C1 segment of cervical spinal cord (tissue), 14 donors: ENCODE measurements around the gene SPAG16.
"Not testable (repeated sequence)": the region's sequence is repeated elsewhere in the genome, so short reads cannot be mapped to it uniquely, and the experiment has no call there.

Experiments
- DNase-seq, 14 donors: peaks; one replicate each; lab custom pipeline; 2025; lab: John Stamatoyannopoulos, UW

SPAG16 gene

GRCh38 chr2:213545481-213545880 lies 261.2 kb downstream of the SPAG16 start:
- DNase-seq, result no peak

- DNase-seq, result no peak
Observed at GRCh38 chr2:213545964-213546475, 261.8 kb downstream of the SPAG16 start.

DNA sequence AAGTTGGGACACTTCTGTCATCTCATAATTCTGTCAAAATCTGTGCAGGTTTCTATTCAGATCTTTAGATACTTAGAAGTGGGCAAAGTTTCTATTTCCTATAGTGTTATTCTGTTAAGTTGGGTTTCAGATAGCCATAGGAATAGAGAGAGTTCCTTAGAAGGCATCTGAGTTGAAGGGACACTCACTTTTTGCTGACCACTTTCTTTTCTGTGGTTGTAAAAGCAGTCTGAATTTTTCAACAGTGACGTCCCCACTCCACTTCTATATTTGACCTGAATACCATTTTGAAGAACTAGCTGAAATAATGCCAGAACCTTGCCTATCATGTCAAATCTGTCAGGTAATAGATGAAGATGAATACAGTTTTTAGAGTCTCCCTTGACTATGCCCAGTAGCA lies 267.3 kb downstream of the SPAG16 start:
- no peak for DNase-seq

- no peak for DNase-seq
Observed at GRCh38 chr2:213559053-213559452, 274.8 kb downstream of the SPAG16 start.

DNA sequence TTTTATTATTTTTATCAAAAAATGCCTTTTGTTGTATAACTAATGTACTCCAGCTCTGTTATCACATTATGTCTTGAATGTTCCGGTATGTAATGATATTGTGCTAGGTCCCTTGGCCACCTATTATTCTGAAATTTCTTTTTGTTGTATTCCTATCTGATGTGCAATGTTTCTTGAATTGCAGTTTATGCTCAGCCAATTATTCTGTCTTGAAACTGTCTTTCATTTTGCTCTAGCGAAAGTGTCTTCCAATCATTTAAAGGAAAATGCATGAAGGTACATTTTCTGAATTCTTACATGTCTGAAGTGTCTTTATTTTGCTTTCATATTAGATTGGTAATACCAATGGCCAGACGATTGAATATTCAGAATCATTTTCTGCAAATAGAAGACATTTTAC lies 277.5 kb downstream of the SPAG16 start:
- no peak for DNase-seq

- DNase-seq, result no peak
Observed at GRCh38 chr2:213562539-213563180, 278.4 kb downstream of the SPAG16 start.

DNA sequence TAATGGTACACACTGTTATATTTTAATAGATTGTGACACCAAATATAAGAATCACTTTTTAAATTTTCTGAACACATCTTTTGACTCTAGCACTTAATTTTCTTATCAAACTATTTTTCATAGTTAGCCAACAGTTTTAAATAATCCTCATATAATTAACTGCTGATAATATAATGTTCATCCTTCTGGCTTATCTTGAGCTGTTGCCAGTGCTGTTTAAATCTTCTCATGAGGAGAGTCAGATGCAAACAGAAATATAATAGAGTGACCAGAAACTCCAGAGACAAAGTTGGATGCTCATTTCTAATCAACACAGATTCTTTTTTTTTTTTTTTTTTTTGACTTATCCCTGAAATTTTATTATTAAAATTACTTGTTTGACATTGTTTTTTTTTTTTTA lies 282.6 kb downstream of the SPAG16 start:
- DNase-seq, result no peak

DNA sequence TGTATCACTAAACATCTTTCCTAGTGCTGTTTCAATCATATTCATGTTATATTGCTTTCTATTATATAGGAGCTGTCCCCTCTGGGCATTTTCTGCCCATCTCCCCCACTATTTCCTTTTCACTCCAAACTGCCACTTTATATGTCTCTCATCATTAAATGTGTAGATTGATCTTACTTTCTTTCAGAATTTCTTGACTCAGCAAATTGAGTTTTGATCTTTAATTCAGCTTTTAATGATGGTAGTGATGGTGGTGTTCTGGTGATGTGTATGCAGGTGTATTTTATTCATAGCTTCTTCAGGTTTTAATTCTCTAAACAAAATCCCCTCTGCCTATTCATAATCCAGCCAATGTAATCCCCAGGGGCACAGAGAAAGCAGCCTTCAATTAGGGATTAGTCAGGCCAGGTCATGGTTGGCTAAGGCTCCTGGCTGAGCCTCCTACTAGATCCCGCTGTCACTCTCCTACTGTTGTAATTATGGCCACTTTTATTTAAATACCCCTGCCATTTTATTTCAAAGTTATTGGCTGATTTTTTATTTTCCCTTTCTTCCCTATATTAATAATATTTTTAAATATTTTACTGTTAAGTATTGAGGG lies 325.4 kb downstream of the SPAG16 start:
- DNase-seq, result no peak

DNA sequence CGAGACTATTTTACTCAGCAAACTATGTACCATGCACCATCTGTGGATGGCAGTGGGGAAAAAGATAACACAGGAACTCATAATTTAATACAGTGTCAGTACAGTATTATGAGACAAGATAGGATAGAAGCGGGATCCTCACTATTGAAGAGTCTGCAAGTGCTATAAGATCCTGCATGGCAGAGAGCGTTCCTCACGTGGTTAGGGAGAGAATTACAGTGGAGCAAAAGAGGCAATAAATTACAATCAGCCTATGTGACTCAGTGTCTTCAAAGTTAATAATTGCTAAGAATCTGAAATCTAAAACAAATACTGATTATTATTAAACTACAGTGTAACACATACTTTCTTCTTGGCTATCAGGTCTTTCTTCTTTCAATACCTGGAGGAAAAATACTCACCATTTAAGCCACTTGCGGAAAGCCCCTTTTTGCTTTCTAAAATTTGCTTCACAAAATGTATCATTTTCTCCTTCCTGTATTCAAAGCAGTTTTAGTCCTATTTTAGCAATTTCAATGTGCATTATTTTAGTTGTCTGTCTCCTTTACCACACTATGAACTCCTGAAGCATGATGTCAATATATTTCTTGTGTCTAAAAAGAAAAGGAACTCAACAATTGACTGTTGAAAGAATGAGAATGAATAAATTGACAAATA lies 342.9 kb downstream of the SPAG16 start:
- no peak for DNase-seq

DNA sequence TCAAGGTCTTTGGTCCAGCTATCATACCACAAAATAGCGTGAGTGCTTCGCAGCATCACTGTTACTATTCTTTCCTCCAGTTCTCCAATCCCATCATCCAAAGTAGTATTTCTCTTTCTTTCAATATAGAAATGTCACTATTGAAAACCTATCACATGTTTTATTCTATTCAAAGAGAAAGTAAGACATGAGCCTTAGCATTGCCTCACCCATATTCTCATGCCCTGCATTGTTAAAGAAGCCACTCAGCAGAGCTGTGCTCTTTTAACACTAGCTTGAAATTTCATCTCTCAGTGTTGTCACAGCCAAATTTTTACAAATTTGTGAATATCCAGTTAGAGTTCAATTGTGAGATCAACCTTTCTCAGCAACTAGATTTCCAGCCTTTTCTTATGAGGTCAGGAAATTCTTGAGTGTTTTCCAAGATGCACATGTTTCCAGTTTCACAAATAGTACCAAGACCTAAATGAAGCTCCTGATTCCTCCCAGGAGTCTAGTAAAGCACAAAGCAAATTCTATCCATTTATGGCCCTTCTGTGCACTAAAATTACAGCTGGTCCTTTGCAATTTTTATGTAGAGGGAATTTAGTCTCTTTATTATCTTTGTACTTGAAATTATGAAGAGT lies 343.7 kb downstream of the SPAG16 start:
- no peak for DNase-seq

- DNase-seq, result no peak
Observed at GRCh38 chr2:213640738-213641425, 356.6 kb downstream of the SPAG16 start.

GRCh38 chr2:213644926-213645325 lies 360.7 kb downstream of the SPAG16 start:
- no peak for DNase-seq

DNA sequence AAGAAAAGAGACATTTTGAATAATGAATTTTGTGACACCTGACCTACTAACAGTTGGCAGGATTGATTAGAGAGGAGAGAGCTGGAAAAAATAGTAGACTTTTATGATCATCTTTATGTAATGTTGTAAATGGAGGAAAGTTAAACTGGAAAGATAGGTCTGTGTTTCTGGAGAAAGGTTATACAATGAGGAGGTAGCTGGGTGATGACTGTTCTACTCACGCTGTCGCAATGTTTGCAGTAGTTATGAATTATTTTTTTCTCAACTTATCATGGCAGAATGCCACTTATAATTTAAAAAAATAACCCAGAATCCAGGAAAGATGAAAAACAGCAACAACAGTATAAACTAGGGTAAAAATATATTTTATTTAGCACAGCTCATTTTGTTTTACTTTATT lies 364.9 kb downstream of the SPAG16 start:
- DNase-seq, result no peak

- no peak for DNase-seq
Observed at GRCh38 chr2:213664817-213665216, 380.6 kb downstream of the SPAG16 start.

DNA sequence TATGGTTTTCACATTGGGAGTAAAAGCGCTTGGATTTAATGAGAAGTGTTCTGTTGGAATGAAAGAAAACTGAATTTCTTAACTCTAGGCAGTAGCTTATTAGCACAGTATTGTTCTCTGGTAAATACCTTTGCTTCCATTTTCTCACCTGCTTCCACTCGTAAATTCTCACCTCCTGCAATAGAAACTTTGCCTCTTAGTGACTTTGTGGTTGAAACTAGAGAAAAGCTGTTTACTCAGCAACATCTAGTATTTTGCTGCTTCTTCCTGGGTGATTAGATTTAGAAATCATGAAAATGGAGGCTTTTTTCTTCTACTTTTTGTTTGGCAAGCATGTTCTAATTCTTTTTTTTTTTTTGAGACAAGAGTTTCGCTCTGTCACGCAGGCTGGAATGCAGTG lies 385.4 kb downstream of the SPAG16 start:
- no peak for DNase-seq

GRCh38 chr2:213678437-213679218 lies 394.4 kb downstream of the SPAG16 start:
- no peak for DNase-seq

DNA sequence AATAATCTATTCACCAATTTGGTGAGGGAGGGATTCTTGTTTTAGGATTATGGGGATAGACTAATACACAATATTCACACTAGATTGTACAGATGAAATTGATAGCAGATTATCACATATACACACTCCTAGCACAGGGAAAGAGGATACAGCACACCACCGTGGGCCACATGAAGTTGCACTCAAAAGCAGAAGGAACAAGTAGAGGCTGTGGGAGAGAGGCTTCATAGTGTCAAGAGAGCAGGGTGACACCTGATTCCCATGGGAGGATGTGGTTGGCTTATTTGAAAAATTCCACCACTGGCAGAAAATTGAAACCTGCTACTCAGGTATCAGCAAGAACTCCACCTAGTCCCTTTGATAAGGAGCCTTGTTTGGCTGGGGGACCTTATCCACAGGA lies 395.6 kb downstream of the SPAG16 start:
- DNase-seq, result no peak

DNA sequence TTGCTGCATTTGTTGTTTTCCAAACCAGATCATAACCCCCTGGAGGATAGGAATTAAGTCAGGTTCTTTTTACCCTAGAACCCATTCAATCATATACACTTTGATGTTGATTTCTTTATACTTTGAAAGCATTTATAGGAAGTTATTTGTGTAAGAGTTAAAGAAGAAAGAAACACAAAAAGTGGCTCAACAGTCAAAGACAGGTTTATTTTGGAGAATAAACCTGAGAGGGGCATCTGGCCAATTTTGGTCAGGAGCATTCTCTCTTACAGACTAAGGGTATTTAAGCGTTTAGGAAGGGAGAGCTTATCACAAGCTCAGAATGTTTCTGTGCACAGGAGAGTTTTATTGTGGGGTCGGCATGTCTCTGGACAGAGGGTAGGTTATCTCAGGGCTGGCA lies 398.0 kb downstream of the SPAG16 start:
- DNase-seq, result no peak

DNA sequence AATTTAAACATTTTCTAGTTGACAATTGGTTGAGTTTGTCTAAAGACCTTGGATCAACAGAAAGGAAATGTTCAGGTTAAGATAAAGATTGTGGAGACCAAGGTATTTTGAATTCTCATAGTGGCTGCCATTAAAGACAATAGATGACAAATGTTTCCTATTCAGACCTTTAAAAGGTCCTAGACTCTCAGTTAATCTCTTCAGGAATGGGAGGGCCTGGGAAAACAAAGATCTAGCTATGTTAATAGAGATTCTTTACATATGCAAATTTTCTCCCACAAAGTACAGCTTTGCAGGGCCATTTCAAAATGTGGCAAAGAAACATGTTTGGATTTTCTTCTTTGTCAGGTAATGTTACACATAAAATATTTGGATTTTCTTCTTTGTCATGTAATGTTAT lies 403.9 kb downstream of the SPAG16 start:
- DNase-seq, result no peak

DNA sequence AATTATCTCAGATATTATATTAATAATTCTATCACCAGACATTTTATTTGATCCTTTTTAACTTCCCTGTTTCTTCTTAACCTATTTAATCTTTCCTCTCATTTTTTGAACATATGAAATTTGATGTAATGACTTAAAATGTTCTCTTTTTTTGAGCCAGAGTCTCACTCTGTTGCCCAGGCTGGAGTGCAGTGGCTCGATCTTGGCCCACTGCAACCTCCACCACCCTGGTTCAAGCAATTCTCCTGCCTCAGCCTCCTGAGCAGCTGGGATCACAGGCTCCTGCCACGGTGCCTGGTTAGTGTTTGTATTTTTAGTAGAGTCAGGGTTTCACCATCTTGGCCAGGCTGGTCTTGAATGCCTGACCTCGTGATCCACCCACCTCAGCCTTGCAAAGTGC lies 404.6 kb downstream of the SPAG16 start:
- not testable (repeated sequence) for DNase-seq

DNA sequence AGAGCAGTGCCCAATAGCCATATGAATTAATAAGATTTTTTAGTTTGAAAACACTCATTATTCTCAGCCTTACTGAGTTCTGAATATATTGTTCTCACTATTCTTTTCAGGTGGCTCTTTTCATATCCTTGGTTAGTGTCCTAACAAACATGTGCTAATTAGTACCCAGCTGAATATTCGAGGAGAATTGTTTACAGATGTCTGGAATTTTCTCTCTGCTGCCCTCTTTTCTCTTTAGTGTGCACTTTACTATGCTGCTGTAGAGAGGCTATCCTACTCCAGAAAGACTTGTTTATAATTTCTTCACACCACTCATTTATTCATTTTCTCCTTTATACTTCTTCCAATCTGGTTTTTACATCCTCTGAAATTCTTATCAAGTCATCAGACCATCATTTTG lies 405.3 kb downstream of the SPAG16 start:
- no peak for DNase-seq
